Gastrocnemius medialis (tissue), 4 donors: ENCODE results near the gene COL4A3.

Experiments
- CTCF ChIP-seq, 5 experiments: fragments of 450-650 bp in 3 of 5; fragments of 200-600 bp in 2 of 5; sonication (generic) in 2 of 5; IDR thresholded peaks in 4 of 5; conservative IDR thresholded peaks in 1 of 5; 1 replicate in 4 of 5; 2 replicates in 1 of 5; pipeline ENCODE4 v1.5.1; 2016 to 2019; ENCODE audit warnings: antibody characterized with exemption in 5 of 5, mild to moderate bottlenecking in 3 of 5, moderate library complexity in 3 of 5
- POLR2A ChIP-seq, 2 donors: fragments of 450-650 bp; IDR thresholded peaks; one replicate each; pipeline ENCODE4 v1.6.1; 2017; ENCODE audit warnings: antibody characterized with exemption in 2 of 2, mild to moderate bottlenecking in 2 of 2, moderate library complexity in 2 of 2

- no peak for TF ChIP-seq POLR2A (IDR thresholded peaks at IDR 0.05)
- no peak for TF ChIP-seq CTCF (IDR thresholded peaks at IDR 0.05 in 4 of 5, conservative IDR thresholded peaks at IDR 0.05 in 1 of 5)
Measured at GRCh38 chr2:227124811-227125210, 39.6 kb upstream of the COL4A3 start.
